Fibroblast of skin of right biceps (primary cell): ENCODE data around the gene CEL.
A peak's percentile ranks its signal among the peaks of the same experiment; 100 is the strongest.
"Not testable (repeated sequence)": the region's sequence is repeated elsewhere in the genome, so short reads cannot be mapped to it uniquely, and the experiment has no call there.

ENCODE experiments used
- DNase-seq: peaks from one replicate; pipeline ENCODE4 v3.0.0-alpha.2; 2013

Gene CEL

GRCh38 chr9:133048595-133048994 is 13.2 kb upstream of the CEL start:
- DNase-seq = peak; percentile 27

- no peak for DNase-seq
Observed at GRCh38 chr9:133049043-133049442, 12.7 kb upstream of the CEL start.

- DNase-seq = peak; percentile 32
Observed at GRCh38 chr9:133050142-133050541, 11.6 kb upstream of the CEL start.

GRCh38 chr9:133050781-133051180 is 11.0 kb upstream of the CEL start:
- DNase-seq = no peak

- DNase-seq = no peak
Observed at GRCh38 chr9:133051281-133051900, 10.4 kb upstream of the CEL start.

- no peak for DNase-seq
Observed at GRCh38 chr9:133051966-133052539, 9.7 kb upstream of the CEL start.

- no peak for DNase-seq
Observed at GRCh38 chr9:133054194-133054890, 7.4 kb upstream of the CEL start.

GRCh38 chr9:133054966-133055365 is 6.8 kb upstream of the CEL start:
- peak; percentile 92 for DNase-seq

GRCh38 chr9:133055788-133056420 is 5.9 kb upstream of the CEL start:
- DNase-seq = no peak

GRCh38 chr9:133056533-133056932 is 5.2 kb upstream of the CEL start:
- no peak for DNase-seq

- no peak for DNase-seq
Observed at GRCh38 chr9:133057006-133057405, 4.8 kb upstream of the CEL start.

GRCh38 chr9:133057553-133057952 is 4.2 kb upstream of the CEL start:
- no peak for DNase-seq

- DNase-seq = no peak
Observed at GRCh38 chr9:133058071-133058470, 3.7 kb upstream of the CEL start.

GRCh38 chr9:133058550-133059320 is 3.0 kb upstream of the CEL start:
- no peak for DNase-seq

GRCh38 chr9:133059623-133060022 is 2.2 kb upstream of the CEL start:
- DNase-seq = no peak

GRCh38 chr9:133060417-133060841 is 1.4 kb upstream of the CEL start:
- no peak for DNase-seq

GRCh38 chr9:133061019-133061763 is 590 bp upstream of the CEL start:
- DNase-seq = not testable (repeated sequence)

- DNase-seq = not testable (repeated sequence)
Observed at GRCh38 chr9:133062569-133062968, 788 bp downstream of the CEL start.

- no peak for DNase-seq
Observed at GRCh38 chr9:133063159-133063499, 1.3 kb downstream of the CEL start.

- DNase-seq = no peak
Observed at GRCh38 chr9:133063500-133064231, 1.9 kb downstream of the CEL start.

- DNase-seq = no peak
Observed at GRCh38 chr9:133064241-133065069, 2.7 kb downstream of the CEL start.
